Measurements from ENCODE around the gene LNPEP. TPM values are rescaled to one million over a fixed set of nuclear protein-coding genes. Genes with fewer than 3 reads are reported as not detected.

Gene LNPEP
- total RNA-seq, 1 donor from 2014 or later = 30.3 TPM

- DNase-seq (ENCODE audit: low read depth) (peak; percentile 29), FAIRE-seq (no peak)
Observed at GRCh38 chr5:96963267-96963666, 27.4 kb downstream of the LNPEP start.

DNA sequence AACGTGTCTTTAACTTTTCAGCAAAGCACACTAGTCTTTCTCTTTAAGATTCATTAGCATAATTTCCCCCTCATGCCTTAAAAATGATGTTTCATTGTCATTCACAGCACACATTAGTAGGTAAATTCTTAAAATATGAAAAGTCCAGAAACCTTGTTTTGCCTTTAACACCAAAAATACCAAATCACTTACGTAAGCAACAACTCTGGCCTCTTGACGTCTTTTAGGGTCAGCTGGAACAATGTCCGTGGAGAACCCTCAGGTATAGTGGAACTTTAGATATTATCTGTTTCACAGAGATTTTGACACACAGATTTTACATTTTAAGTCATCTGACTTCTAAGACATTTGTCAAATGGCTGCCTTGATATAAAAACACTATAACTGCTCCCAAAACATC, 30.9 kb downstream of the LNPEP start:
- no peak overlapping the region for H3K4me3 ChIP-seq (ENCODE audit: low read depth, low read length)
- H3K27me3 ChIP-seq (ENCODE audit: control insufficient read depth, insufficient read depth, low read length) = no peaks in the 10 kb centered on the region
- DNase-seq (ENCODE audit: low read depth) (no peak), FAIRE-seq (no peak)
- no peaks in the 10 kb centered on the region for H3K36me3 ChIP-seq (ENCODE audit: control insufficient read depth, insufficient read depth, low read length)
- TF ChIP-seq CTCF (IDR thresholded peaks at IDR 0.05; ENCODE audit: insufficient read depth, low read length, severe bottlenecking) = no peak

More at GRCh38 chr5:96963267-96963666, 27.4 kb downstream of the LNPEP start:
- no peak for TF ChIP-seq CTCF (IDR thresholded peaks at IDR 0.05; ENCODE audit: insufficient read depth, low read length, severe bottlenecking)
- no peak overlapping the region for H3K4me3 ChIP-seq (ENCODE audit: low read depth, low read length)
- H3K36me3 ChIP-seq (ENCODE audit: control insufficient read depth, insufficient read depth, low read length) = no peaks in the 10 kb centered on the region
- no peaks in the 10 kb centered on the region for H3K27me3 ChIP-seq (ENCODE audit: control insufficient read depth, insufficient read depth, low read length)

DNA sequence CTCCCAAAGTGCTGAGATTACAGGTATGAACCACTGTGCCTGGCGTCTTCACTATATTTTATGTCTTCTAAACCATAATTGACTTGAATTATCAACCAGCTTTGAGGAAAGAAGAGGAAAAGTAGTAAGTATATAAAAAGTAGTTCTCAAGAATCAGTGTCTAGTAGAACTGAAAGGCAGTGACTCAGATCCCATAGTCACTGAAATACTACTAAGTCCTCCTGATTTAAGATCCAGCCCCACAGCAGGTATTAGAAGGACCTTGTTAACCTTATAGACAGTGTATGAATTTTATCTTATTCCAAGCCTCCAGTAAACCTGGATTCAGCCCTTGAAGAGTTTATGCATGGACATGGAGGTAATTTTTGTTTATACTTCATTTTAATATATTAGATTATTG, 31.5 kb downstream of the LNPEP start:
- no peak overlapping the region for H3K4me3 ChIP-seq (ENCODE audit: low read depth, low read length)
- TF ChIP-seq CTCF (IDR thresholded peaks at IDR 0.05; ENCODE audit: insufficient read depth, low read length, severe bottlenecking) = no peak
- DNase-seq (ENCODE audit: low read depth) (peak; percentile 35), FAIRE-seq (no peak)
- H3K36me3 ChIP-seq (ENCODE audit: control insufficient read depth, insufficient read depth, low read length) = no peaks in the 10 kb centered on the region
- H3K27me3 ChIP-seq (ENCODE audit: control insufficient read depth, insufficient read depth, low read length) = no peaks in the 10 kb centered on the region

- no peak for FAIRE-seq
- no peaks in the 10 kb centered on the region for H3K27me3 ChIP-seq (ENCODE audit: control insufficient read depth, insufficient read depth, low read length)
- DNase-seq (ENCODE audit: low read depth) = peak; percentile 73
- no peak overlapping the region for H3K4me3 ChIP-seq (ENCODE audit: low read depth, low read length)
- no peak for TF ChIP-seq CTCF (IDR thresholded peaks at IDR 0.05; ENCODE audit: insufficient read depth, low read length, severe bottlenecking)
- H3K36me3 ChIP-seq (ENCODE audit: control insufficient read depth, insufficient read depth, low read length) = no peaks in the 10 kb centered on the region
Observed at GRCh38 chr5:96968074-96968473, 32.2 kb downstream of the LNPEP start.

GRCh38 chr5:96968614-96969013, 32.7 kb downstream of the LNPEP start:
- TF ChIP-seq CTCF (IDR thresholded peaks at IDR 0.05; ENCODE audit: insufficient read depth, low read length, severe bottlenecking) = no peak
- H3K27me3 ChIP-seq (ENCODE audit: control insufficient read depth, insufficient read depth, low read length) = no peaks in the 10 kb centered on the region
- no peak for DNase-seq (ENCODE audit: low read depth)
- no peak overlapping the region for H3K4me3 ChIP-seq (ENCODE audit: low read depth, low read length)
- H3K36me3 ChIP-seq (ENCODE audit: control insufficient read depth, insufficient read depth, low read length) = no peaks in the 10 kb centered on the region
- FAIRE-seq = no peak

DNA sequence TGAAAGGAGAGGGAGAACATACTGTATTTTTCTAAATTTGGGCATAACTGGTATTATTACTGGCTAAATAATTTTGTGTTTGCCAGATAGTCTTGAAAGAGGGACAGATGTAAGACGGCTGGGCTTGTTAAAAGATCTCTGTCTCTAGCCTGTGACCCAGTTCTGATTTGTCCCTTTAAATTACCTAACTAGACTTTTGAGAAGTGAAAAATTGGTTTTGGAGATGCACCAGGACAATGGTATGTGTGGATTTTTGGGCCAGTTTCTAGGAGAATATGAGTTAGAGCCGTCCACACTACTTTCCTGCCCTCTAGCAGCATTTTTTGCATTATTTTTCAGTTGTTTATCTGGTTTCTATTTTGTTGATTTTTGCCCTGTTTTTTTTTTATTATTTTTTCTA, 33.5 kb downstream of the LNPEP start:
- DNase-seq (ENCODE audit: low read depth) (no peak), FAIRE-seq (no peak)
- TF ChIP-seq CTCF (IDR thresholded peaks at IDR 0.05; ENCODE audit: insufficient read depth, low read length, severe bottlenecking) = no peak
- no peaks in the 10 kb centered on the region for H3K27me3 ChIP-seq (ENCODE audit: control insufficient read depth, insufficient read depth, low read length)
- H3K4me3 ChIP-seq (ENCODE audit: low read depth, low read length) = no peak overlapping the region
- H3K36me3 ChIP-seq (ENCODE audit: control insufficient read depth, insufficient read depth, low read length) = no peaks in the 10 kb centered on the region

Measured in bronchial epithelial cell (primary cell).